HL-60 (cell line): ENCODE measurements around the gene TMEM150A.

Experiments
- DNase-seq, 2 experiments: peaks; one replicate each; pipeline ENCODE4 v3.0.0-alpha.2; 2010 to 2020; ENCODE audit warnings: low read depth in 1 of 2, low spot score in 1 of 2
- H3K27ac ChIP-seq: fragments of 250-450 bp; sonication (Bioruptor Pico); replicated peaks from 2 replicates; pipeline ENCODE4 v1.5.1; 2020; ENCODE audit warnings: mild to moderate bottlenecking, moderate library complexity
- H3K27me3 ChIP-seq: fragments of 250-450 bp; sonication (Bioruptor Pico); 2 replicates; pipeline ENCODE4 v1.5.1; 2021; ENCODE audit warnings: mild to moderate bottlenecking, moderate library complexity; ENCODE audit not compliant: insufficient read depth, poor library complexity, severe bottlenecking
- H3K4me3 ChIP-seq: replicated peaks from 2 replicates; pipeline ENCODE4 v1.5.1; 2011; ENCODE audit warnings: mild to moderate bottlenecking, control low read depth, low read length; ENCODE audit not compliant: insufficient read depth
- GABPA ChIP-seq: IDR thresholded peaks from 2 replicates; pipeline ENCODE4 v1.6.1; 2012; ENCODE audit warnings: low read depth
- POLR2AphosphoS5 ChIP-seq: IDR thresholded peaks from 2 replicates; pipeline ENCODE4 v1.6.1; 2012; ENCODE audit warnings: low read depth
- SPI1 ChIP-seq: IDR thresholded peaks from 2 replicates; pipeline ENCODE4 v1.6.1; 2012; ENCODE audit warnings: low read depth, mild to moderate bottlenecking, borderline replicate concordance
- TF ChIP-seq, protein P1 (sequence below): IDR thresholded peaks from one replicate; pipeline ENCODE4 v1.5.1; 2011; ENCODE audit warnings: low read length, control low read depth, inconsistent platforms; ENCODE audit not compliant: insufficient read depth
- TF ChIP-seq, protein P2 (sequence below): IDR thresholded peaks from 2 replicates; pipeline ENCODE4 v1.6.1; 2012; ENCODE audit warnings: low read depth; ENCODE audit not compliant: insufficient replicate concordance

The TMEM150A gene

GRCh38 chr2:85599468-85600234 lies 2.8 kb downstream of the TMEM150A start:
- peak overlapping the region; percentile 36; the same call in 1 of the 2 replicates for H3K27ac ChIP-seq
- peak; percentile 18; the same call in 1 of the 2 replicates for TF ChIP-seq POLR2AphosphoS5
- TF ChIP-seq, protein P1, sequence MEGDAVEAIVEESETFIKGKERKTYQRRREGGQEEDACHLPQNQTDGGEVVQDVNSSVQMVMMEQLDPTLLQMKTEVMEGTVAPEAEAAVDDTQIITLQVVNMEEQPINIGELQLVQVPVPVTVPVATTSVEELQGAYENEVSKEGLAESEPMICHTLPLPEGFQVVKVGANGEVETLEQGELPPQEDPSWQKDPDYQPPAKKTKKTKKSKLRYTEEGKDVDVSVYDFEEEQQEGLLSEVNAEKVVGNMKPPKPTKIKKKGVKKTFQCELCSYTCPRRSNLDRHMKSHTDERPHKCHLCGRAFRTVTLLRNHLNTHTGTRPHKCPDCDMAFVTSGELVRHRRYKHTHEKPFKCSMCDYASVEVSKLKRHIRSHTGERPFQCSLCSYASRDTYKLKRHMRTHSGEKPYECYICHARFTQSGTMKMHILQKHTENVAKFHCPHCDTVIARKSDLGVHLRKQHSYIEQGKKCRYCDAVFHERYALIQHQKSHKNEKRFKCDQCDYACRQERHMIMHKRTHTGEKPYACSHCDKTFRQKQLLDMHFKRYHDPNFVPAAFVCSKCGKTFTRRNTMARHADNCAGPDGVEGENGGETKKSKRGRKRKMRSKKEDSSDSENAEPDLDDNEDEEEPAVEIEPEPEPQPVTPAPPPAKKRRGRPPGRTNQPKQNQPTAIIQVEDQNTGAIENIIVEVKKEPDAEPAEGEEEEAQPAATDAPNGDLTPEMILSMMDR, result no peak
- H3K4me3 ChIP-seq, result no peak overlapping the region
- no peaks in the 10 kb centered on the region for H3K27me3 ChIP-seq
- DNase-seq, result peak in 1 of 2 experiments; percentile 51

GRCh38 chr2:85598594-85599340 lies 3.7 kb downstream of the TMEM150A start:
- TF ChIP-seq SPI1, result no peak
- TF ChIP-seq POLR2AphosphoS5, result no peak
- no peak for DNase-seq
- Histone ChIP-seq H3K27me3 (no peaks in the 10 kb centered on the region), H3K4me3 (no peak overlapping the region), H3K27ac (no peak overlapping the region)

- Histone ChIP-seq H3K4me3 (no peak overlapping the region), H3K27ac (no peak overlapping the region), H3K27me3 (no peaks in the 10 kb centered on the region)
- TF ChIP-seq GABPA (no peak), SPI1 (no peak), POLR2AphosphoS5 (no peak)
- TF ChIP-seq, protein P1, result no peak
- TF ChIP-seq, protein P2, sequence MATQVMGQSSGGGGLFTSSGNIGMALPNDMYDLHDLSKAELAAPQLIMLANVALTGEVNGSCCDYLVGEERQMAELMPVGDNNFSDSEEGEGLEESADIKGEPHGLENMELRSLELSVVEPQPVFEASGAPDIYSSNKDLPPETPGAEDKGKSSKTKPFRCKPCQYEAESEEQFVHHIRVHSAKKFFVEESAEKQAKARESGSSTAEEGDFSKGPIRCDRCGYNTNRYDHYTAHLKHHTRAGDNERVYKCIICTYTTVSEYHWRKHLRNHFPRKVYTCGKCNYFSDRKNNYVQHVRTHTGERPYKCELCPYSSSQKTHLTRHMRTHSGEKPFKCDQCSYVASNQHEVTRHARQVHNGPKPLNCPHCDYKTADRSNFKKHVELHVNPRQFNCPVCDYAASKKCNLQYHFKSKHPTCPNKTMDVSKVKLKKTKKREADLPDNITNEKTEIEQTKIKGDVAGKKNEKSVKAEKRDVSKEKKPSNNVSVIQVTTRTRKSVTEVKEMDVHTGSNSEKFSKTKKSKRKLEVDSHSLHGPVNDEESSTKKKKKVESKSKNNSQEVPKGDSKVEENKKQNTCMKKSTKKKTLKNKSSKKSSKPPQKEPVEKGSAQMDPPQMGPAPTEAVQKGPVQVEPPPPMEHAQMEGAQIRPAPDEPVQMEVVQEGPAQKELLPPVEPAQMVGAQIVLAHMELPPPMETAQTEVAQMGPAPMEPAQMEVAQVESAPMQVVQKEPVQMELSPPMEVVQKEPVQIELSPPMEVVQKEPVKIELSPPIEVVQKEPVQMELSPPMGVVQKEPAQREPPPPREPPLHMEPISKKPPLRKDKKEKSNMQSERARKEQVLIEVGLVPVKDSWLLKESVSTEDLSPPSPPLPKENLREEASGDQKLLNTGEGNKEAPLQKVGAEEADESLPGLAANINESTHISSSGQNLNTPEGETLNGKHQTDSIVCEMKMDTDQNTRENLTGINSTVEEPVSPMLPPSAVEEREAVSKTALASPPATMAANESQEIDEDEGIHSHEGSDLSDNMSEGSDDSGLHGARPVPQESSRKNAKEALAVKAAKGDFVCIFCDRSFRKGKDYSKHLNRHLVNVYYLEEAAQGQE, result no peak
- no peak for DNase-seq
Measured at GRCh38 chr2:85597241-85597640, 5.3 kb downstream of the TMEM150A start.

DNA sequence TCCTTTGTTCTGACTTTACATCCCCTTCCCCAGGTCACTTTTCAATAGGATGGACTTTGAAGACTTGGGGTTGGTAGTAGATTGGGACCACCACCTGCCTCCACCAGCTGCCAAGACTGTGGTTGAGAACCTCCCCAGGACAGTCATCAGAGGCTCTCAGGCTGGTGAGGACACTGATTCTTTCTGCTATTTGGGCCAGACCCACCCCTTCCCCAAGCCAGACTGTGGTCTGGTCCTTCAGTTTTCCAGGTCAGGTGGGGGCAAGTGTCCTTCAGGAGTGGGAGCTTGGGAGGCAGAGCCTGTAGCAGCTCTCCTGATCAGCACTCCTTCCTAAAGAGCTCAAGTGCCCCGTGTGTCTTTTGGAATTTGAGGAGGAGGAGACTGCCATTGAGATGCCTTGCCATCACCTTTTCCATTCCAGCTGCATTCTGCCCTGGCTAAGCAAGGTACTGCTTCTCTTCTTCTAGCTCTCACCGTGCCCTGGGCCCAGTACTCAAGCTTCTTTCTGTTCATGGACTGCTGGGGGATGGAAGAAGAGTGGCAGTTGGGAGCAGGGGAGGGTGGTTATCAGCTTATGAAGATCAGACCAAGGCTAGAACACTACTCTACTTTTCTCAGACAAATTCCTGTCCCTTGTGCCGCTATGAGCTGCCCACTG lies 5.9 kb downstream of the TMEM150A start:
- DNase-seq, result no peak
- no peak overlapping the region for H3K27ac ChIP-seq
- peak overlapping the region; percentile 88 for H3K4me3 ChIP-seq
- H3K27me3 ChIP-seq, result no peaks in the 10 kb centered on the region
- TF ChIP-seq SPI1 (no peak), GABPA (no peak), POLR2AphosphoS5 (no peak)
- TF ChIP-seq, protein P2, result no peak
- TF ChIP-seq, protein P1, result no peak
